ENCODE data around the gene MIB2.

DNA sequence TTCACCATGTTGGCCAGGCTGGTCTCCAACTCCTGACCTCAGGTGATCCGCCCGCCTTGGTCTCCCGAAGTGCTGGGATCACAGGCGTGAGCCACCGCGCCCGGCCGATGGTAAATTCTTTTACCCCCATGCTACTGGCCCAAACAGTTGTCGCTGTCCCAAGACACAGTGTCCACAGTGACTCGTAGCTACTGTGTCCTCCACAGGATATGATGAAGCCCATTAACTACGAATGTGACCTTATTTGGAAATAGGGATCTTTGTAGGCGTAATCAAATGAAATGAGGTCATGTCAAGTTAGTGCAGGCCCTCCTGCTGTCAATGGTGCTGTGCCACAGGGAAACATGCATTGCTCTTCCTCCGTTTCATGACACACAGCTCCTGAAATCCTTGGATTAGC lies 23.8 kb upstream of the MIB2 start:
- TF ChIP-seq, protein P1, sequence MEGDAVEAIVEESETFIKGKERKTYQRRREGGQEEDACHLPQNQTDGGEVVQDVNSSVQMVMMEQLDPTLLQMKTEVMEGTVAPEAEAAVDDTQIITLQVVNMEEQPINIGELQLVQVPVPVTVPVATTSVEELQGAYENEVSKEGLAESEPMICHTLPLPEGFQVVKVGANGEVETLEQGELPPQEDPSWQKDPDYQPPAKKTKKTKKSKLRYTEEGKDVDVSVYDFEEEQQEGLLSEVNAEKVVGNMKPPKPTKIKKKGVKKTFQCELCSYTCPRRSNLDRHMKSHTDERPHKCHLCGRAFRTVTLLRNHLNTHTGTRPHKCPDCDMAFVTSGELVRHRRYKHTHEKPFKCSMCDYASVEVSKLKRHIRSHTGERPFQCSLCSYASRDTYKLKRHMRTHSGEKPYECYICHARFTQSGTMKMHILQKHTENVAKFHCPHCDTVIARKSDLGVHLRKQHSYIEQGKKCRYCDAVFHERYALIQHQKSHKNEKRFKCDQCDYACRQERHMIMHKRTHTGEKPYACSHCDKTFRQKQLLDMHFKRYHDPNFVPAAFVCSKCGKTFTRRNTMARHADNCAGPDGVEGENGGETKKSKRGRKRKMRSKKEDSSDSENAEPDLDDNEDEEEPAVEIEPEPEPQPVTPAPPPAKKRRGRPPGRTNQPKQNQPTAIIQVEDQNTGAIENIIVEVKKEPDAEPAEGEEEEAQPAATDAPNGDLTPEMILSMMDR (IDR thresholded peaks at IDR 0.05), result no peak
- no peak for TF ChIP-seq POLR2A (IDR thresholded peaks at IDR 0.05)
